ENCODE data around the gene MEI1. TPM values are rescaled to one million over a fixed set of nuclear protein-coding genes. Genes with fewer than 3 reads are reported as not detected.

Gene MEI1
- polyA plus RNA-seq, 6 donors from 2014 or later: 75.0 to 160 (median 83.4) TPM

DNA sequence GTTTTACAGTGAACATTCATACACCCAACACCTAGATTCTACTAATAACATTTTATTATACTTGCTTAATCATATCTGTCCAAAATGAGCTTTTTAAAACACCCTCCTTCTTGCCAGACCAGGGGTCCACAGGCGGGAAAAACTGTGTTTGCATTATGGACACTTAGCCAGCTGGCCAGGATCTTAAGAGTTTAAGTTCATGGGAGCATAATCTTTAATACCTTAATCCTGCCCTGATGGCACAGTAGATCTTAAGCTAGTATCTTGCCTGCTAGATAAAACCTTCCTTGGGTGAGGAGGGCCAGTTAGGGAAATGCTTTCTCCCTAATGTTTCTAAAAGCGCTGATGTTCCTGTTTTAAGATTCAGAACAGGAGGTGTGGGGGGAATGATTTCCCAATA, 88.0 kb downstream of the MEI1 start:
- Mint-ChIP-seq H3K4me1 (peaks cover 9 to 22% (median 11%) of the 10 kb centered on the region in 3 donors), H3K27ac (no peak overlapping the region), H3K27me3 (no peaks in the 10 kb centered on the region), H3K36me3 (peaks cover 0 to 16% of the 10 kb centered on the region in 2 donors), H3K9me3 (no peaks in the 10 kb centered on the region), H3K4me3 (no peak overlapping the region)
- ATAC-seq (ENCODE audit: low read depth in 2 of 2) (no peak), DNase-seq (no peak)

DNA sequence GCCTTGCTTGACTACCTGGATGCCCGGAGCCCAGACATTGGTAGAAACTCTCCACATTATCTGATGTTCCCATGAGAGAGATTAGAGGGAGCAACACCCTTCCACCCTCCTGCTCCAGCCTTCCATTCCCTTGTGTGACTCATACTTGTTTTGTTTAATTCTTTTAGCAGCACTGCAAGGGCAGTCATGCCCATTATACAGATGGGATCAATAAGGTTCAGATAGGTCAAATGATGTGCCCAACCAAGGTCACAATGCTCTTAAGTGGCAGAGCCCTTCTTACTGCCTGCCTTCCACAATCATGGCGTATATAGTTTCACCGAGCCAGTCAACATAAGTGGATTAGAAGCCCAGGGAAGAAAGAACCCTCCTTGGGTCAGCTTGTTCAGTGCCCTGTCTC, 94.6 kb downstream of the MEI1 start:
- H3K4me3 Mint-ChIP-seq: no peak overlapping the region
- no peaks in the 10 kb centered on the region for H3K9me3 Mint-ChIP-seq
- ATAC-seq (ENCODE audit: low read depth in 2 of 2) (no peak), DNase-seq (no peak)
- peaks cover under 1 to 3% (median under 1%) of the 10 kb centered on the region in 3 donors for H3K4me1 Mint-ChIP-seq
- H3K36me3 Mint-ChIP-seq: peaks cover 8 to 14% of the 10 kb centered on the region in 2 donors
- no peaks in the 10 kb centered on the region for H3K27me3 Mint-ChIP-seq
- H3K27ac Mint-ChIP-seq: peak overlapping the region in 1 of 6 donors; percentile 58

DNA sequence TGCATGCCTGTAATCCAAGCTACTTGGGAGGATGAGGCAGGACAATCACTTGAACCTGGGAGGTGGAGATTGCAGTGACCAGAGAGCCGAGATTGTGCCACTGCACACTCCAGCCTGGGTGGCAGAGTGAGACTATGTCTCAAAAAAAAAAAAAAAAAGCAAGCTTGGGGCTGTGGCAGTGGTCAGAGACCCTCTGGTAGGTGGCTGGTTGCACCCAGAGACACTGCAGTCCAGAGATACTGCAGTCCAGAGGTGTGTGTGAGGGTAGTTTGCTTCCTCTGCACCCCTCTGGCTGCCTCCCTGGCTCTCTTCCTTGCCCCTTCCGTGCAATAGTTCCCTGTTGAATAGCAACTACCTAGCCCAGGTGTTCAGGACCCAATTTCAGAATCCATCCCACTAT, 99.4 kb downstream of the MEI1 start:
- H3K9me3 Mint-ChIP-seq: no peaks in the 10 kb centered on the region
- H3K4me1 Mint-ChIP-seq: peaks cover 16 to 38% (median 32%) of the 10 kb centered on the region in 3 donors
- H3K4me3 Mint-ChIP-seq: peak overlapping the region in 6 of 8 donors; percentile 93 to 98 (median 98)
- peak overlapping the region in 4 of 6 donors; percentile 78 to 93 (median 86) for H3K27ac Mint-ChIP-seq
- no peaks in the 10 kb centered on the region for H3K27me3 Mint-ChIP-seq
- DNase-seq (no peak), ATAC-seq (ENCODE audit: low read depth in 2 of 2) (no peak)
- H3K36me3 Mint-ChIP-seq: peaks cover 0 to 12% of the 10 kb centered on the region in 2 donors

DNA sequence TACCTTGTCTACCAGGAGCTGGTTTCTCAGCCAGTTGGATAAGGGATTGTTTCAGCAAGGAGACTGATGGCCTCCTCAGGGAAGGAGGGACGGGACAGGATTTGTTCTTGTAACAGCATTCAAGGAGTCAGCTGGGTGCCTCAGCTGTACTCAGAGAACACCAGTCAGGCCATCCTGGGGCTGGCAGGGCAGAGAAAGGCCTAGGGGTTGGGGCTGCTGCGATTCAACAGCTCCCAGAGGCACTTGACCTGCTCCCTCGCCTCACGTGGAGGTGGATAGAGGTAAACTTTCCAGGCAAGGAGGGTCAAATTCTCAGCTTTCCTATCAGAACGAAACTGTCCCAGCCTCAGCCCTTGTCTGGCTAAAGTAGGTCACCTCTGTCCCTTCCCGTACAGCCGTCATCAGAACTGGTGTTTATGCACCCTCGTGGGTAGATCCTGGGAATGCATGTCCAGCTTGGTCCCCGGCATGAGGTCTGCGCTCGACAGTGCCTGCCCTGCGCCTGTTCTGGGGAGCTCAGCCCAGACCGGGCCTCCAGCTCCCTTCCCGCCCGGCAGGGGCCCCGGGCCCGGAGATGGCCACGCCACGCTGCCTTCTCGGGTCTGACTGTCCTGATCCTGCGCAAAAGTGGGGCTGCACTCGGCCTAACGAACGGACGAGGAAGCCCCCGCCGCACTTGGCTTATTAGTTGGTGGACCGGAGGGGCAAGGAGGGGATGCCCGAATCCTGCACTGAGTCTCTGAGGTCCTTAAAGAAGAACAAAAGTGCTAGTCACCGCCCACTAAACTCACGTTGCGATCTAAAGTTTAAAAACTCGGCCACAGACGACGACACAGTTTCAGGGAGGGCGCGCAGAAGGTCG, 100.4 kb downstream of the MEI1 start:
- Mint-ChIP-seq H3K27ac (peak overlapping the region; percentile 93 to 99 (median 99)), H3K4me1 (peaks cover 16 to 43% (median 38%) of the 10 kb centered on the region in 3 donors), H3K36me3 (peaks cover 0 to 7% of the 10 kb centered on the region in 2 donors), H3K9me3 (no peaks in the 10 kb centered on the region), H3K27me3 (no peaks in the 10 kb centered on the region), H3K4me3 (peak overlapping the region; percentile 93 to 99 (median 98))
- ATAC-seq (ENCODE audit: low read depth in 2 of 2): peak; percentile 44 to 48
- DNase-seq: no peak

DNA sequence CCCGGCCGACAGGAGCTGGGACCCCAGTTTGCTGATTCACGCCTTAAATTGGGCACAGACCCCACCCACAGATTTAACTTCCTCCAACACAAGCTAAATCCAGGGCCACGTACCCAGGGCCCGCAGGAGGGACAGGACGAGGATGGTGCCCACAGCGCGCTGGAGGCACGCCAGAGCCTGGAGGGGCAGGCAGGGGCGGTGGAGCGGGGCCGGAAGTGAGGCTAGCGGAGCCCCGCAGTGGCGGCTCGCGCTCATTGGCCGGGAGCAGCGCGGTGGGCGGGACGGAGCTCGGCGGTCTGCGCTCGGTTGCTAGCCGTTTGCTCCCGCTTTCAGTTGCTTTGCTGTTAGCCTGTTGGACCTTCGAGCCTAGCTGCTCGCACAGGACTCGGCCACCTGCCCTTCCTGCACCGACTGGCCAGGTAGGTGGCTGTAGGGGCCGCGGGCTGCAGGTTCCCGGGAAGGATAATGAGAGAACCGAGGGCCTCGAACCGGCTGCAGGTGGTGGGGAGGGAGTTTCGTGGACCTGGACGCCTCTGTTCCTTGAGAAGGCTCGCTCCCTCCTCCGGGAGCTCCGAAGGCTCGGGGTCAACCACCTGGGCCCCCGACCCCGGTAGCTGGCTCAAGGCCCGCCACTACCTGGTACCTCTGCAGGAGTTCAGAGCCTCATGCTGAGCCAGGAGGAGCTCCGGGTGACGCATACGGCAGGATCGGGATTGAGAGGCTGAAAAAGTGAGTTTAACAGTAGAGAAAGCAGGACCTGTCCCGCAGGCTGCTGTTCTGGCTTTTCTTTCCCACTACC, 101.2 kb downstream of the MEI1 start, which contains the start of gene CCDC134:
Gene CCDC134 (plus strand): TSS at position 332 of the 799 bp plus-strand sequence. CDS start 8,212 bp downstream, outside the sequence.
- peak; percentile 91 for DNase-seq
- Mint-ChIP-seq H3K9me3 (no peaks in the 10 kb centered on the region), H3K4me1 (peaks cover 16 to 44% (median 38%) of the 10 kb centered on the region in 3 donors), H3K36me3 (no peaks in the 10 kb centered on the region), H3K27ac (peak within 1 kb of the TSS; percentile 93 to 99 (median 99)), H3K4me3 (peak within 1 kb of the TSS; percentile 93 to 99 (median 98)), H3K27me3 (no peaks in the 10 kb centered on the region)
- peak; percentile 97 to 99 for ATAC-seq (ENCODE audit: low read depth in 2 of 2)

DNA sequence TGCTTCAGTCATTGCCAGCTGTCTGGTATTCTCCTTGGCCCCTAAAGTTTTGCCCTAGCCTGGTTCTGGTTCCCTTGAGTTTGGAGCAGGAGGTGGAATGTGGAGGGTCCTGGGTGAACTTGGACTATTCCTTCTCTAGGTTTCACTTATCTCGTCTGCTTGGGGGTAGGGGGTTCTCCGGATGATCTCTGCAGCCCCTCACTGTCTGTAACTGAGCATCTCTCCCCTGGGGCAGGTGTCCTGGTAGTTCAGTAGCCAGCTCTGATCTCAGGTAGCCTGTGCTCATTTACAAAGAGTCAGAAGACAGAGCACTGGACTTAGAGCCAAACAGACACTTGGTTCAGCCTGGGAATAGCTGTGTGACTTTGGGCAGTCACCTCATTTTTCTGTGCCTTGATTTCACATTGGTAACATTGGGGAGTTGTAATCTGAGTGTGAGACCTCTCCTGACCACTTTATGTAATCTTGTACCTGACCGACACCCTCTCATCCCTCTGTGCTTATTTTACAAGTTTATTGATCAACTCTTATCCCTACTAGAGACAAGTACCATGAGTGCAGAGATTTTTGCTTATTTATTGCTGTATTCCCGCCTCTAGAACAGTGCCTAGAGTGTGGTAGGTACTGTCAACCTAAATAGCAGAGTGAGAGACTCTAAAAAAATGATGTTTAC, 102.0 kb downstream of the MEI1 start:
- peaks cover 16 to 45% (median 38%) of the 10 kb centered on the region in 3 donors for H3K4me1 Mint-ChIP-seq
- H3K27ac Mint-ChIP-seq: peak overlapping the region; percentile 93 to 99 (median 99)
- no peak for DNase-seq
- H3K9me3 Mint-ChIP-seq: no peaks in the 10 kb centered on the region
- H3K27me3 Mint-ChIP-seq: no peaks in the 10 kb centered on the region
- ATAC-seq (ENCODE audit: low read depth in 2 of 2): no peak
- H3K4me3 Mint-ChIP-seq: peak overlapping the region; percentile 93 to 99 (median 98)
- H3K36me3 Mint-ChIP-seq: no peaks in the 10 kb centered on the region

DNA sequence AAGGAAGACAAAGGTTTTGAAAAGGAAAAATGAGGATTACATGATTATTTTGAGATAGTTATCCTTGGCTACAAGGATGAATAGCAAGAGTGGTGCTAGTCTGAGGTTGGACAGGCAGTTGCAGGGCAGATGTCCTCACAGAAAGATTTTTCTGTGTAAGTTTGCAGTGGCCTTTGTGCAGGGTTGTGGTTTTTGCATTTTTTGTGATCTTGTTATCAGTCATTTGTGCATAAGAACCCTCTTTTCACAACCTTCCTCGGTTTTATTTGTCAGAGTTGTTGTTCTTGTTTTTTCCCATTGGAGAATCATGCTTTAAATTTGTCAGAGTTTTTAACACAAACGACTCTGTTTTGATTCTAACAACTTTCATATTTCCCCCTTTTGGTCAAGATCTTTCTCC, 102.6 kb downstream of the MEI1 start:
- DNase-seq (no peak), ATAC-seq (ENCODE audit: low read depth in 2 of 2) (no peak)
- Mint-ChIP-seq H3K27ac (peak overlapping the region in 2 of 6 donors; percentile 54 to 99), H3K4me3 (peak overlapping the region in 7 of 8 donors; percentile 93 to 99 (median 97)), H3K27me3 (no peaks in the 10 kb centered on the region), H3K9me3 (no peaks in the 10 kb centered on the region), H3K36me3 (no peaks in the 10 kb centered on the region), H3K4me1 (peaks cover 16 to 45% (median 38%) of the 10 kb centered on the region in 3 donors)

DNA sequence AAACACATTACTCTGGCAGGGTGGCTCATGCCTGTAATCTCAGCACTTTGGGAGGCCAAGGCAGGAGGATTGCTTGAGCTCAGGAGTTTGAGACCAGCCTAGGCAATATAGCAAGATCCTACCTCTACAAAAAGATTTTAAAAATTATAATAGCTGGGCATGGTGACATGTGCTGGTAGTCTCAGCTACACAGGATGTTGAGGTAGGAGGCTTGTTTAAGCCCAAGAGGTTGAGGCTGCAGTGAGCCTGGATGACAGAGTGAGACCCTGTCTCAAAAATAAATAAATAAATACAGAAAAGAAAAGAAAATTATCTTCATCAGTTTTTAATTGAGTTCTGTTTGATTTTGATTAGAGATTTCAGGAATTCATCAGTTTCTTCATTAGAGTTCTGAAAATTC, 106.3 kb downstream of the MEI1 start:
- peaks cover 6 to 13% of the 10 kb centered on the region in 2 donors for H3K36me3 Mint-ChIP-seq
- no peak overlapping the region for H3K4me3 Mint-ChIP-seq
- peak overlapping the region in 1 of 6 donors; percentile 63 for H3K27ac Mint-ChIP-seq
- no peaks in the 10 kb centered on the region for H3K9me3 Mint-ChIP-seq
- H3K27me3 Mint-ChIP-seq: no peaks in the 10 kb centered on the region
- ATAC-seq (ENCODE audit: low read depth in 2 of 2) (no peak), DNase-seq (no peak)
- peaks cover 13 to 36% (median 29%) of the 10 kb centered on the region in 3 donors for H3K4me1 Mint-ChIP-seq

DNA sequence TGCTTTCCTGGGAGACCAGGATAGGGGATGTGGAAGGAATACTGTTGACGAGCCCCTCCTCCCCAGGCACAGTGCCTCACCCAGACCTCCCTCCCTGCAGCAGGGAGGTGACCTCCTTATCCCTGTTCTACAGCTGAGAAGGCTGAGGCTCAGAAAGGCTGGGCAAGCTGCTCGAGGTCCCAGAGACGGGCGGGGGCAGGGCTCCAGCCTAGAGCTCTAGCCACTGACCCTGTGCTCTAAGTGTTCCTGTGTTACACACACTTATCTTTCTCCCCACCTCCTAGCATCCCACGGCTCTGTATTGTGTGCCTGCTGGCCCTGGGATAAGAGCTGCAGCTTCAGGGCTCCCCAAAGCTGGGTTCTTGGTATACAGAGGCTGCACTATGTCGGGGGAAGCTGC, 109.1 kb downstream of the MEI1 start:
- Mint-ChIP-seq H3K4me3 (peak overlapping the region in 1 of 8 donors; percentile 42), H3K27me3 (no peaks in the 10 kb centered on the region), H3K36me3 (peaks cover 6 to 13% of the 10 kb centered on the region in 2 donors), H3K4me1 (peaks cover 5 to 13% (median 13%) of the 10 kb centered on the region in 3 donors), H3K27ac (no peak overlapping the region), H3K9me3 (no peaks in the 10 kb centered on the region)
- DNase-seq (no peak), ATAC-seq (ENCODE audit: low read depth in 2 of 2) (no peak)

DNA sequence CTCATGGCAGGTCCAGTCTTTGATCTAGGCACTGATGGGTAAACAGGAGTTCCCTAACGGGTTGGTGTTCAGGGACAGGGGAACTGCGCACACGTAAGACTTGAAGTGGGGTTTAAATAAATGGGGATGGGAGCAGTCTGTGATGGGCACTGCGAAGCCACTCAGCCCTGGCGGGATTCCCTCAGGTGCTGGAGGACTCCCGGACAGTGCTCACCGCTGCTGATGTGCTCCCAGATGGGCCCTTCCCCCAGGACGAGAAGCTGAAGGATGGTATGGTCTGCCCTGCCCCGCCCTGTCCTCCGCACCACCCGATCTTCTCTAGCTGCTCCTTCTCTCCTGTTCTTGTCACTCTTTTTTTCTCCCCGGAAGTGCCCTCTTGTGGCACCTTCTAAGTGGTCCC, 110.7 kb downstream of the MEI1 start:
- no peak overlapping the region for H3K4me3 Mint-ChIP-seq
- no peaks in the 10 kb centered on the region for H3K27me3 Mint-ChIP-seq
- H3K27ac Mint-ChIP-seq: peak overlapping the region in 1 of 6 donors; percentile 79
- ATAC-seq (ENCODE audit: low read depth in 2 of 2): no peak
- H3K9me3 Mint-ChIP-seq: no peaks in the 10 kb centered on the region
- H3K36me3 Mint-ChIP-seq: peaks cover 6 to 13% of the 10 kb centered on the region in 2 donors
- no peak for DNase-seq
- H3K4me1 Mint-ChIP-seq: peaks cover 7 to 12% (median 9%) of the 10 kb centered on the region in 3 donors

DNA sequence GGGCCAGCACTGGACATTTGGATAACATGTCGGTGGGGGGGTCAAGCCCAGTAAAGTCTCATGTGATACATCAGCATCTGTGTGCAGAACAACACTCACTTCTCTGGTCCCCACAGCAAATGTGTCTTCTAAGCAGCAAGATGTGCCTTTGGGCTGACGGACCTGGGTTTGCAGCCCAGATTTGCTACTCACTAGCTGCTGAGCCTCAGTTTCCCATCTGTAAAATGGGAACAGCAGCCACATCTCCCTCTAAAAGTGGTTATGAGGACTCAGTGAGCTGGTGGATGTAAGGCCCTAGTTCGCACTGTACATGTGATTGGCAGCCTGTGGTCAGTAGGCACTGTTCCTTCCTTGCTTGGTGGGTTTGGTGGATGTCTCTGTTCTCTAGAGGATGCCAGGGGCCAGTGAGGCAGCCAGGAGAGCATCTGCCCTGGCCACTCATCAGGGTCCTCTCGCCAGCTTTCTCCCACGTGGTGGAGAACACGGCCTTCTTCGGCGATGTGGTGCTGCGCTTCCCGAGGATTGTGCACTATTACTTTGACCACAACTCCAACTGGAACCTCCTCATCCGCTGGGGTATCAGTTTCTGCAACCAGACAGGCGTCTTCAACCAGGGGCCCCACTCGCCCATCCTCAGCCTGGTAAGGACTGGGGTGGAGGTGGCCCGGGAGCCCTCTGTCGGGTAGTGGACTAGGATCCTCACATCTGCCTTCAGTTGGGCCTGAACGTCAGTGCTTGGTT, 113.7 kb downstream of the MEI1 start:
- no peak overlapping the region for H3K27ac Mint-ChIP-seq
- H3K4me3 Mint-ChIP-seq: peak overlapping the region in 1 of 8 donors; percentile 25
- no peaks in the 10 kb centered on the region for H3K9me3 Mint-ChIP-seq
- peaks cover 6 to 13% of the 10 kb centered on the region in 2 donors for H3K36me3 Mint-ChIP-seq
- H3K4me1 Mint-ChIP-seq: peaks cover 5 to 12% (median 9%) of the 10 kb centered on the region in 3 donors
- ATAC-seq (ENCODE audit: low read depth in 2 of 2): no peak
- no peaks in the 10 kb centered on the region for H3K27me3 Mint-ChIP-seq
- DNase-seq: no peak

DNA sequence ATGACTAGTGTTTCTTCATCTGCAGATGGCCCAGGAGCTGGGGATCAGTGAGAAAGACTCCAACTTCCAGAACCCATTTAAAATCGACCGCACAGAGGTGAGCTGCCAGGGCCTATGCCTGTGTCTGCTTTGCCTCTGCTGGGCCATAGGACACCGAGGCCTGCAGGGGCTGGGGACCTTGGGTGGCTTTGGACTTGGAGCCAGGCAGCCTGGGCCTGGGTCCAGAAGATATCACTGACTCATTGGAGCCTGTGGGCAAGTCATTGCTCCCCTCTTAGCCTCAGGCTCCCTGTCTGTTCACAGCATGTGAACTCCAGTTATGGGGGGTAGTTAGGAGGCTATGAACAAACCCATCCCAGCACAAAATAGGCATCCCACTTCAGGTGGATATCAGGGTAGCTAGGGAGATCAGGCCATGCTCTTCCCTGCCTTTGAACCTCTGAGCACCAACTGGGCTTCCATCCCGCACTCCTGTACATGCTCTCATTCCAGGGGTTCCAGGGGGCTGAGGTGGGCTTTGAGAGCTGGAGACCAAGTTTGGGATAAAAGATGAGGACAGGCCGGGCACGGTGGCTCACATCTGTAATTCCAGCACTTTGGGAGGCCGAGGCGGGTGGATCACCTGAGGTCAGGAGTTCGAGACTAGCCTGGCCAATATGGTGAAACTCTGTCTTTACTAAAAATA, 114.6 kb downstream of the MEI1 start:
- H3K9me3 Mint-ChIP-seq: no peaks in the 10 kb centered on the region

More for the DNA sequence above, 114.6 kb downstream of the MEI1 start:
- H3K4me1 Mint-ChIP-seq: peaks cover 5% of the 10 kb centered on the region in 3 donors
- H3K27me3 Mint-ChIP-seq: no peaks in the 10 kb centered on the region
- ATAC-seq (ENCODE audit: low read depth in 2 of 2) (no peak), DNase-seq (no peak)
- no peak overlapping the region for H3K27ac Mint-ChIP-seq
- H3K4me3 Mint-ChIP-seq: no peak overlapping the region
- peaks cover 6 to 13% of the 10 kb centered on the region in 2 donors for H3K36me3 Mint-ChIP-seq

All from naive B cell (primary cell).